Ureter (tissue), 1 donor: Measurements from ENCODE around the gene TRAFD1. TPM values are rescaled to one million over a fixed set of nuclear protein-coding genes. Genes with fewer than 3 reads are reported as not detected.

Experiments
- DNase-seq: peaks from one replicate; pipeline ENCODE4 v3.0.0-alpha.2; 2020; ENCODE audit warnings: low spot score
- total RNA-seq: library from RNA; stranded (reverse); gene quantifications from one replicate; pipeline ENCODE4 v1.2.4, GENCODE V29; 2023
- donor health status: DM: yes; HTN: yes; CAD: no.

Gene TRAFD1
- total RNA-seq, 1 donor from 2014 or later = 37.0 TPM

DNA sequence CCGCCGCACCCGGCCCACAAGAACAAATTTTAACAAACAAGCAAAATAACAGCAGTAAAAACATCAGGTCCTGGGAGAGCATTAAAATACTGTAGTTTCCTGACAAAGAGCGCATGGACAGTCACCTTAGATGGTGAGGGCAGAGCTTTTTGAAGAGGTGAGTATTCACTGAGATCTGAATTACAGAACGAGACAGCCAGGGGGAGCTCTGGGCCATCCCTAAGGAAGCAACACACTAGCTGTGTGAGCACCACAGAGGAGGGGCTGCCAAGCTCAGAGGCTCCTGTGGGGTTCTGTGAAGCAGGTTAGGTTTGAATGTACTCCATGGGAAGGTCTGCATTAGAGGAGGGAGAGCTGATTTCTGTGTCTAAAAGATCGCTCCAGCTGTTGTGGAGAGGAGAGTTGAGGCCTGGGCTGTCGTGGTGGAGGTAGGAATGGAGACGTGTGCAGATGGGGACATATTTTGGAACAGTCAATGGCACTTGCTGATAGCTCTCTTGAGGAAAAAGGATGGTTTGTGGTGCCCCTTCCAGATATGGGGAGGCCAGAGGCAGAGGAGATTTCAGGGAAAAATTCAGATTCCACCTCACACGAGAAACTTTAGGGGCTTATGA is 72.9 kb downstream of the TRAFD1 start:
- DNase-seq = no peak

DNA sequence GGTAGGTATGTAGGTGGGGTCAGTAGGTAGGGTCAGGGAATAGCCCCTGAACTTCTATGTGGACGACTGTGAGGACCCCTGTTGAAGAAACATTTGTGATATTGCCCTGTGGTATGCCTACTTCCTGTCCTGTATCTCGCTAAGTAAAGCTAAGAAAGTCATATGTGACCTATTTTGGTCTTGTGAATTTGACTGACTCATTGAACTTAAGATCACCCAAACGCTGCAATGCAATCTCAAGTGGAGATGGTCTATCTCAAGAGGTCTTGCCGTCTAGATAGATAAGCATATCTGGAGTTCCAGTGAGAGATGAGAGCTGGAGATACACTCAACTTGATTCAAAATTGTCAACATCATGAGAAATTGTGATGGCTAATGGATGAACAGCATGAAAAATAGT is 73.8 kb downstream of the TRAFD1 start:
- no peak for DNase-seq

Other genes starting within 250 kb of the TRAFD1 start
- gene TMEM116, start 112.4 kb upstream of the TRAFD1 start, total RNA-seq = 19.7 TPM
- 115 TPM for gene ERP29, start 112.1 kb upstream of the TRAFD1 start, total RNA-seq
- 60.0 TPM for gene NAA25, start 16.8 kb upstream of the TRAFD1 start, total RNA-seq